Fibroblast of lung (primary cell): Measurements from ENCODE around the gene ZNF609. TPM values are rescaled to one million over a fixed set of nuclear protein-coding genes. Genes with fewer than 3 reads are reported as not detected.

Source experiments
- DNase-seq, 2 donors: peaks; one replicate each; pipeline versions ENCODE4 v3.0.0 to v3.0.0-alpha.2; 2010; ENCODE audit warnings: low read depth in 2 of 2
- H2AFZ ChIP-seq: 2 replicates; pipeline ENCODE4 v1.5.1; 2012; ENCODE audit warnings: low read length, control low read depth, inconsistent platforms
- H3K27ac ChIP-seq: 2 replicates; pipeline ENCODE4 v1.5.1; 2011; ENCODE audit warnings: low read length, control low read depth; ENCODE audit not compliant: insufficient read depth
- H3K27me3 ChIP-seq: 2 replicates; pipeline ENCODE4 v1.5.1; 2011; ENCODE audit warnings: mild to moderate bottlenecking, low read length; ENCODE audit not compliant: control insufficient read depth, insufficient read depth
- H3K36me3 ChIP-seq: 2 replicates; pipeline ENCODE4 v1.5.1; 2011; ENCODE audit warnings: low read length; ENCODE audit not compliant: control insufficient read depth, insufficient read depth
- H3K4me1 ChIP-seq: 2 replicates; pipeline ENCODE4 v1.5.1; 2011; ENCODE audit warnings: low read length; ENCODE audit not compliant: control insufficient read depth, insufficient read depth; ENCODE audit errors: extremely low read depth
- H3K4me2 ChIP-seq: 2 replicates; pipeline ENCODE4 v1.5.1; 2011; ENCODE audit warnings: low read length, control low read depth; ENCODE audit not compliant: insufficient read depth; ENCODE audit errors: extremely low read depth
- H3K4me3 ChIP-seq, 4 experiments: fragments of 200-600 bp in 1 of 4; sonication (generic) in 1 of 4; replicated peaks in 1 of 4; 2 replicates each; pipeline ENCODE4 v1.5.1; 2011 to 2016; ENCODE audit warnings: low read length in 4 of 4, low read depth in 3 of 4, mild to moderate bottlenecking in 3 of 4, control low read depth in 2 of 4, inconsistent platforms in 1 of 4, mixed read lengths in 1 of 4; ENCODE audit not compliant: insufficient read depth in 1 of 4; ENCODE audit errors: control extremely low read depth in 1 of 4
- H3K79me2 ChIP-seq: 2 replicates; pipeline ENCODE4 v1.5.1; 2012; ENCODE audit warnings: mild to moderate bottlenecking, low read length, inconsistent platforms; ENCODE audit not compliant: control insufficient read depth, insufficient read depth
- H3K9ac ChIP-seq: 2 replicates; pipeline ENCODE4 v1.5.1; 2011; ENCODE audit warnings: mild to moderate bottlenecking, low read length, control low read depth; ENCODE audit not compliant: insufficient read depth
- H3K9me3 ChIP-seq: 2 replicates; pipeline ENCODE4 v1.5.1; 2012; ENCODE audit warnings: low read depth, low read length; ENCODE audit not compliant: control insufficient read depth, insufficient read depth
- H4K20me1 ChIP-seq: 2 replicates; pipeline ENCODE4 v1.5.1; 2011; ENCODE audit warnings: low read length; ENCODE audit not compliant: control insufficient read depth, insufficient read depth; ENCODE audit errors: extremely low read depth
- EZH2 ChIP-seq: IDR thresholded peaks from 2 replicates; pipeline ENCODE4 v1.5.1; 2012; ENCODE audit warnings: low read length, control low read depth, mild to moderate bottlenecking; ENCODE audit errors: missing control alignments
- polyA plus RNA-seq, 2 donors: library from polyadenylated mRNA; depleted of rRNA in 1 of 2; stranded (reverse) in 1 of 2; unstranded in 1 of 2; fragments of >200 nt; gene quantifications; 2 replicates each; pipeline ENCODE4 v1.2.1, GENCODE V29; 2011 to 2012; ENCODE audit warnings: missing spikeins in 1 of 2
- total RNA-seq: library from RNA; depleted of rRNA; stranded (reverse); fragments of >200 nt; gene quantifications from 2 replicates; pipeline ENCODE4 v1.2.1, GENCODE V29; 2014
- TF ChIP-seq, protein P1 (sequence below), 2 donors: IDR thresholded peaks in 1 of 2; conservative IDR thresholded peaks in 1 of 2; 1 replicate in 1 of 2; 2 replicates in 1 of 2; pipeline ENCODE4 v1.5.1; 2011 to 2012; ENCODE audit warnings: low read length in 2 of 2, control low read depth in 1 of 2, inconsistent platforms in 1 of 2, low read depth in 1 of 2, mild to moderate bottlenecking in 1 of 2

ZNF609 gene
- total and polyA plus RNA-seq, 2 donors (not counting 1 experiment from before 2014, with no cell fraction given) = 10.8 to 14.7 TPM

DNA sequence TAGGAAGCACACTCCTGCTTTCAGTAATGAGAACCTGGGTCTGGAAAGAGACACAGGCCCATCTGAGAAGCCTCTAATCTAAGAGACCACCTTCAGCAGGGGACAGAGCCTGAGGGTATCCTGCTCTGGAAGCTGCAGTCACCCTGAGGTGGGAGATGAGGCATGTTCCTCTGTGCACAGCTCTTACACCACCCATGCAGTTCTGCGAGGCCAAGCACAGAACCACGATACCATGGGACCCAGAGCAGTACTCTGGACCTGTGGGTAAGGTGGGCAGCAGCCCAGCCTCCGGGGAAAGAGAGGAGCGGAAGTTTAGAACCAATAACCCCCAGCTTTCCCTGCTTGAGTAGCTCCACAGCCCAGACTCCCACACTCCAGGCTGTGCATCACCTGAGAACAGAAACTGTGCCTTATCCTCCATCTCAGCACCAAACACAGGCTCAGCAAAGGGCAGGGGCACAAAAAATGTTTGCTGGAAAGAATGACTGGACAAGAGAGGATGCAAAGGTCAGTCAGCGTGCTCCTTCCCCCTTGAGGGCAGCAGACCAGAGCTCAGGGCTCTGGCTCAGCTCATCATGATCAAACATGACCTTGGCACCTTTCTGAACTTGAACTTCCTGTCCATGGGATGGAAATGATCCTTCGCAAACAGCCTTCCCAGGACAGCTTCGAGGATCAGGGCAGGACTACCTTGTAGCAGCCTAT is 271.9 kb downstream of the ZNF609 start:
- no peak overlapping the region for H3K4me3 ChIP-seq
- H3K4me1 ChIP-seq = no peaks in the 10 kb centered on the region
- H3K4me2 ChIP-seq = no peak overlapping the region
- H3K36me3 ChIP-seq = no peaks in the 10 kb centered on the region
- H3K27ac ChIP-seq = no peak overlapping the region
- H3K9ac ChIP-seq = no peak overlapping the region
- H4K20me1 ChIP-seq = no peaks in the 10 kb centered on the region
- no peak overlapping the region for H2AFZ ChIP-seq
- no peaks in the 10 kb centered on the region for H3K79me2 ChIP-seq
- no peaks in the 10 kb centered on the region for H3K9me3 ChIP-seq
- H3K27me3 ChIP-seq = no peaks in the 10 kb centered on the region
- no peak for DNase-seq
- no peak for TF ChIP-seq EZH2
- TF ChIP-seq, protein P1, sequence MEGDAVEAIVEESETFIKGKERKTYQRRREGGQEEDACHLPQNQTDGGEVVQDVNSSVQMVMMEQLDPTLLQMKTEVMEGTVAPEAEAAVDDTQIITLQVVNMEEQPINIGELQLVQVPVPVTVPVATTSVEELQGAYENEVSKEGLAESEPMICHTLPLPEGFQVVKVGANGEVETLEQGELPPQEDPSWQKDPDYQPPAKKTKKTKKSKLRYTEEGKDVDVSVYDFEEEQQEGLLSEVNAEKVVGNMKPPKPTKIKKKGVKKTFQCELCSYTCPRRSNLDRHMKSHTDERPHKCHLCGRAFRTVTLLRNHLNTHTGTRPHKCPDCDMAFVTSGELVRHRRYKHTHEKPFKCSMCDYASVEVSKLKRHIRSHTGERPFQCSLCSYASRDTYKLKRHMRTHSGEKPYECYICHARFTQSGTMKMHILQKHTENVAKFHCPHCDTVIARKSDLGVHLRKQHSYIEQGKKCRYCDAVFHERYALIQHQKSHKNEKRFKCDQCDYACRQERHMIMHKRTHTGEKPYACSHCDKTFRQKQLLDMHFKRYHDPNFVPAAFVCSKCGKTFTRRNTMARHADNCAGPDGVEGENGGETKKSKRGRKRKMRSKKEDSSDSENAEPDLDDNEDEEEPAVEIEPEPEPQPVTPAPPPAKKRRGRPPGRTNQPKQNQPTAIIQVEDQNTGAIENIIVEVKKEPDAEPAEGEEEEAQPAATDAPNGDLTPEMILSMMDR (conservative IDR thresholded peaks at IDR 0.05 in 1 of 2, IDR thresholded peaks at IDR 0.05 in 1 of 2; ENCODE audit: low read depth in 1 of 2, low read length in 2 of 2) = no peak

Other genes with a start within 250 kb of the ZNF609 start
- gene CSNK1G1, start 104.4 kb upstream of the ZNF609 start, total RNA-seq = 27.1 and 29.3 TPM in 2 replicates
- 16.0 and 18.2 TPM in 2 replicates for gene CSNK1G1, start 104.4 kb upstream of the ZNF609 start, polyA plus RNA-seq
- gene PCLAF, start 79.1 kb upstream of the ZNF609 start, total RNA-seq = 4.1 and 53.2 TPM in 2 replicates
- 70.6 and 180 TPM in 2 replicates for gene PCLAF, start 79.1 kb upstream of the ZNF609 start, polyA plus RNA-seq
- 9.5 and 13.9 TPM in 2 replicates for gene TRIP4, start 72.7 kb upstream of the ZNF609 start, total RNA-seq
- gene TRIP4, start 72.7 kb upstream of the ZNF609 start, polyA plus RNA-seq = 25.5 and 30.2 TPM in 2 replicates